HG03432 (cell line): ENCODE data around the gene TTC22.

Experiments
- ATAC-seq: cut with Tn5 transposase; IDR thresholded peaks from one replicate; pipeline ENCODE4 v1.9.1; 2021; ENCODE audit warnings: mild to moderate bottlenecking, moderate library complexity; ENCODE audit not compliant: unreplicated experiment

Gene TTC22

GRCh38 chr1:54835131-54835898 is 34.2 kb upstream of the TTC22 start:
- ATAC-seq = no peak

- ATAC-seq = no peak
These were observed 33.0 kb upstream of the TTC22 start for GRCh38 chr1:54834007-54834541.

DNA sequence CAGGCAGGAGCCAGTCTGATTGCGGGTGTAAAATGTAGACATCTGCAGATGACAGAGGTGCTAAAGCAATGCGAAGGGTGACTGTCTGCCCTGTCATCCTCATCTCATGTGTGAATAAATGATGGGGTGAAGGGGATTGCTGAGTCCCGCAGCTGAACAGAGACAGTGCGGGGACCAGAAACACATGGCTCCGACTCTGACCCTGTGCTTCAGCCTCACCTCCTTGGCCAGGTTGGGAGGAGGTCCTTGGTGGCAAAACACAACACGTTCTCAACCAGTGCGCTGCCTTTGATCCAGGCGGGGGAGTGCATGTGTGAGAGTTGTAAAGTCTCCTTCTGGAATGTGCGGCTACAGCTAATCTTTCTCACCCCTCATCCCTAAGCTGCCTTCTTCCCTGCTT is 32.0 kb upstream of the TTC22 start:
- no peak for ATAC-seq

DNA sequence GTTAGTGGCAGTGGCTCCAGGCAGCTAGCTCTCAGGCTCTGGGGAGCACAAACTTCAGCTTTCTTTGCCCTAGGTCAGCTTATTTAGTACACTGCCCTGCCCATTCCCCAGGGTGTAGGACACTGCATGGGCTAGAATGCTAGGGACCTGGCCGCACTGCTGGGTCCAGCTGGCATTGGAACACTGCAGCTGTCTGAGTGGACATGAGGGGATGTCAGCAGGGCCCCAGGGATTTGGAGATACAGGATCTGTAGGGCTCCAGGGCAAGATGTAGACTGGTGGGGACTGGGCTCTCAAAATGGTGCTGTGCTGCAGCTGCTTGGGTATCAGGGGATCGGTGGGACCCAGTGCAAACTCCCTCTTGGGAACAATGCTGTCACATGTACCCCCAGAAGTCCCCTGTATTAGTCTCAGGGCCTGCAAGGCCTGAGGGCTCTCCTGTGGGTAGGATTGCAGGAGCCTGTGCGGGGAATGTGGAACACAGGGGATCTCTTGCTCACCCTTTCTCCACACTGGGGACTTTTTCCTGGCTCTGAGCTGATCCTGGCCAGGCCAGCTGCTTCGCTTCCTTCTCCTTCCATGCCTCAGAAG is 25.2 kb upstream of the TTC22 start:
- no peak for ATAC-seq

DNA sequence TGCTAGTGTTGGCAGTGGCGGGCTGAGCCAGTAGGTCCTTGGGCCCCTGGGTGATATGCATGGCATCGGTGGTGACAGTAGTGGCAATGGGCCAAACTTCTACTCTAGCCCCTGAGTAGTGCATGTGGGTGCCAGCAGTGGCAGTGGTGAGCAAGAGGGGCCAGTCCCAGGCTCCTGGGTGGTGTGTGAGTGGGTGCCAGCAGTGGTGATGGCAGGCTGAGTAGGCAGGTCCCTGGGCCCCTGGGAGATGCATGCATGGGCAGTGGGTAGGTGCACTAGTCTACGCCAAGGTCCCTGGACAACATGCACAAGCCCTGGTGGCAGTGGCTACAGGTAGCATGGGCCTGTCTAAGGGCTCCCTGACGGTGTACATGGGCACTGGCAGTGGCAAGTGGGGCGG is 24.6 kb upstream of the TTC22 start:
- no peak for ATAC-seq

- no peak for ATAC-seq
These were observed 22.5 kb upstream of the TTC22 start for GRCh38 chr1:54823670-54824069.

DNA sequence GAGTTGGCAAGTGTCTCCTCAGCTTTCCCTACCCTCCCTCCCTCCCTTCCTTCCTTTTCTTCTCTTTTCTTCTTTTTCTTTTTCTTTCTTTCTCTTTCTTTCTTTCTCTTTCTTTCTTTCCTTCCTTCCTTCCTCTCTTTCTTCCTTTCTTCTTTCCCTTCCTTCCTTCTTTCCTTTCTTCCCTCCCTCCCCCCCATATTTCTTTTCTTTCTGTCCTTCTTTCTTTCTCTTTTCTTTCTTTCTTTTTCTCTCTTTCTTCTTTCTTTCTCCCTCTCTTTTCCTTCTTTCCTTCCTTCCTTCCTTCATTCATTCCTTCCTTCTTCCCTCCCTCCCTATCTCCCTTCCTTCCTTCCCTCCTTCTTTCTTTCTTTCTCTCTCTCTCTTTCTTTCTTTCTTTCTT is 18.6 kb upstream of the TTC22 start:
- no peak for ATAC-seq

DNA sequence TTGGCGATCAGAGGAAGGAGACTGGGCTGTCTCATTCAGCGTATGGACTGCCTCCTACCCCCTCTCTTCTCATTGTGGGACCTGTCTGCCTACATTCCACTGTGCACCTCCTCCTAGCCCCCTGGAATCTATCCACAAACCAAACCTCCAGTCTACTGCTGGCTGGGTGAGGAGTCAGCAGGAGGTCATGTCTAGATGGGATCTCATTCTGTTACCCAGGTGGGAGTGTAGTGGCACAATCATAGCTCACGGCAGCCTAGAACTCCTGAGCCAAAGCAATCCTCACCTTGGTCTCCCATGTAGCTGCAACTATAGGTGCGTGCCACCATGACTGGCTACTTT is 18.0 kb upstream of the TTC22 start:
- no peak for ATAC-seq

DNA sequence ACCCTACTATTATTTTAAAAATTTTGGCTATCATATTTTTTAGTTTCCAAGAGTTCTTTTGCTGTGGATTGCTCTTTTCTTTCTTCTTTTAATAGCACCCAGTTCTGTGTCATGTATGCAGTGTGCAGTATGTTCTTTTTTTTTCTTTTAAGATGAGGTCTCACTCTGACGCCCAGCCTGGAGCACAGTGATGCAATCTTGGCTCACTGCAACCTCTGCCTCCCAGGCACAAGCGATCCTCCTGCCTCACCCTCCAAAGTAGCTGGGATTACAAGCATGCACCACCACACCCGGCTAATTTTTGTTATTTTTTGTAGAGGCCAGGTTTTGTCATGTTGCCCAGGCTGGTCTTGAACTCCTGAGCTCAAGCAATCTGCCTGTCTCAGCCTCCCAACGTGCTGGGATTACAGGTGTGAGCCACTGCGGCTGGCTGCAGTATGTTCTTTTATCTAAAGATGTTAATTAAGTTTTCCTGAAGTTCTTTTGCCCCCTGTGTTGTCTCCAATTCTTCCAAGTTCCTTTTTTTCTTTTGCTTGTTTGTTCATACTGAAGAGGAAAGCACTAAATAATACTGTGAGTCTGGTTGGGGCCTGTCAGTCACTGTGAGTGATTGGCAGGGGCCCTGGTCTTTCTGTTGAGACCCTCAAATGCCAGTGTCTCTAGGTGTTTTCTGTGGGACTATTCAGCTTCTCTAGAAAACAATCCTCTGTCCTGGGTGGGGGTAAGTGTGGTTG is 17.5 kb upstream of the TTC22 start:
- no peak for ATAC-seq

- no peak for ATAC-seq
These were observed 15.8 kb upstream of the TTC22 start for GRCh38 chr1:54816951-54817350.

DNA sequence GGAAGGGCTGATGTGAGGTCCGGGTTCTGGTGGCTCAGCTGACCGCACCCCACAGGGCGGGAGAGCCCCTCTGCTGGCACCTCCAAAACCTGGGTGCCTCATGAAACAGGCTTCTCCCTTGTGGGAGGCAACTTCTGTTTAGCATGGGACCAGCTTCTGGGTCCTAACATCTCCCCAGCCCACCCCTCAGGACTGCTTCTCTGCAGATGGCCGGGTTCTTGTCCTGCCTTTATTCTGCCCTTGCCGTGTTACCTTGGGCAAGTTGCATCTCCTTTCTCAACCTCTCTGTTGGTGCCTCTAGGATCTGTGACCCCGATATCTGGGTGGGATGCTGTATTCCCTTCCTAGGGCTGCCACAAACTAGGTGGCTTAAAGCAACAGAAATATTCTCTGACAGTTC is 15.0 kb upstream of the TTC22 start:
- no peak for ATAC-seq

GRCh38 chr1:54815086-54815876 is 14.2 kb upstream of the TTC22 start:
- no peak for ATAC-seq

DNA sequence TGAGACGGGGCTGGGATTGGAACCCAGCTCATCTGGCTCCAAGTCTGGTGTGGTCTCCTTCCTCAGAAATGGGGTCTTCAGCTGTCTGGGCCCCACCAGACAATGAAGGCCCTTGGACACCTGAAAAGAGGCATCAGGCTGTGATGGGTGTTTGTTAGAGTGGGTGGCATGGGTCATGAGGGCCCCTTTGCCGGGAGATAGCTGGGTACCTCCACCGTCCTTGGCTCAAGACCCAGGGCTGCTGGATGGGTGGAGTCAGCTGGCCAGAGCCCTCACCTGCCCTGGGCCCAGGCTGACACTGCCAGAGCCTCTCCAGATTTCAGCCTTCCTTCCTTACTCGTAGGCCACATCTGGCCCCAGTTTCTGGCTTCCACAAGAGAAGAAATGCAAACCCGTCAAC is 13.4 kb upstream of the TTC22 start:
- ATAC-seq = no peak

DNA sequence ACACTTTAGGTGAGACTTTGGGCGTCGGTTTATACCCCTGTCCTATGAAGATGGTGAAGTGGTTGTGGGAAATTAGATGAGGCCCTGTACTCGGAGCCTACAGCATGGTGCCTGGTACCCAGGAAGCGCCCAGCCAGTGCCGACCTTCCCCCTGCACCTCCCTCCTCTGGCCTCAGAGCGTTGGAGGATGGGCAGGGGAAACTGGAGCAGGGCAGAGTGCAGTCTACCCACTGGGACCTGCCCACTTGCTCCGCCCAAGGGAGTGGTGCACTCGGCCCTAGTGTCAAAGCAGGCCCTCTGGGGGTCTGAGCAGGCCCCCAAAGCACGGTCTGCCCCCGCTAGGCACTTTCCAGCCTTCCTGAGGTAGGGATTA is 13.0 kb upstream of the TTC22 start:
- ATAC-seq = no peak

GRCh38 chr1:54813485-54814125 is 12.5 kb upstream of the TTC22 start:
- ATAC-seq = peak; percentile 7

DNA sequence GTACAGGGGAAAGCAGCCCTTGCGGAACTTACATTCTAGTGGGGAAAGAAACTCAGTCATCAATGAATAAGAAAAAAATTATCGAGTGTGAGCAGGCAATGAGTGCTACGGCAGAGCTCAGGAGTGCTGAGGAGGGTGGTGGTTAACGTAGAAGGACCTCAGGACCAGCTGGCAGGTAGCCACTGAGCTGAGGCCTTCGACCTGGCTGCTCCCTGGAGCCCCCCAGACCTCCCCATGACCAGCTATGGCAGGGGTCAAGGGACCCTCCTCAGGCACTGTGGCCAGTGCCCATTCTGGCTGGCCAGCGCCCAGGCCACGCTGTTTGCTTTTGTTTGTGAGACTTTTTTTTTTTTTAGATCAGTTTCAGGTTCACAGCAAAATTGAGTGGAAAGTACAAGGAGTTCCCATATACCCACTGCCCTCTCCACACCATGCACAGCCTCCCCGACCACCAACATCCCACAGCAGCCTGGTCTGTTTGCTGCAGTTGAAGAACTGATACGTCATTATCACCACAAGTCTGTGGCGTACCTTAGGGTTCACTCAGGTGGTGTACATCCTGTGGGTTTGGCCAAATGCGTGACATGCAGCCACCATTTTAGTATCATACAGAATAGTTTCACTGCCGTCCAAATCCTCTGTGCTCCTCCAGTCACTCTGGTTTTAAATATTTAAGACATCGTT is 11.8 kb upstream of the TTC22 start:
- ATAC-seq = peak; percentile 43

DNA sequence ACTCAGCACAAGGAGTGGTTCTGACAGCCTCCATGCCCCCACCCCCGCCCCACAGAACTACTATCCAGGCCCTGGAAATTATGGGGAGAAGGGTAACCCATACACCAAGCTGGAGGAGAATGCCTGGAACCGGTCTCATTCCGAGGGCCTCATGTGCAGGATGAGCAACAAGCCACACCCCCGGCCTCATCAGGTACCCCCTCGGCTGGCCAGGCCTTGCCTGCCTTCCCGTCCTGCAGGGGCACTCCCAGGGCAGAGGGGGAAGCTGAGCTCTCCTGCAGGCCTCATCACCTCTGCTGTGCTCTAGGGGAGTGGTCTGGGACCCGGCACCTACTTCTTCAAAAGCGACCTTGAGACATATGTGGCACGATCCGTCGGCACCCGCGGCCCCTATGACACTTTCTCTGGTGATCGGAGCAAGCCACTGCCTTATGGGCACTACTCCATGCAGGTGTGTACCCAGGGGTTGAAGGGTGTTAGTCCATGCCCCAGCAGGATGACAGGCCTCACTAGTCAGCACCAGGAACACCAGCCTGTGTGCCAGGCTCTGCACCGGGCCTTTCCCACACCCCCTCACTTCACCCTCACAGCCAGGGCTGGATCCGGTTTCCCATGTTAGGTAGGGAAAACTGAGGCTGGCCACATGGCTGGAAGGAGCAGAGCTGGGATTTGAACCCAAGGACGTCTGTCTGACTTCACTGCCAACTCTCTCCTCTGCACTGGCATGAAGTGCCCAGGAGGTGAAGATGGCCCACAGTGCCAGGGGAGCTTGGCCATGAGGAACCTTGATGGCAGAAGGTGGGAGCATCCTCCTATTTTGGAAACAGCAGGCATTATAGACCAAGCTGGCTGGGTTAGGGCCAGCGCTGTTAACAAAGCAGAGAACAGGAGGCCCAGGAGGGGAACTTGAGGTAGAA is 10.9 kb upstream of the TTC22 start:
- ATAC-seq = no peak

DNA sequence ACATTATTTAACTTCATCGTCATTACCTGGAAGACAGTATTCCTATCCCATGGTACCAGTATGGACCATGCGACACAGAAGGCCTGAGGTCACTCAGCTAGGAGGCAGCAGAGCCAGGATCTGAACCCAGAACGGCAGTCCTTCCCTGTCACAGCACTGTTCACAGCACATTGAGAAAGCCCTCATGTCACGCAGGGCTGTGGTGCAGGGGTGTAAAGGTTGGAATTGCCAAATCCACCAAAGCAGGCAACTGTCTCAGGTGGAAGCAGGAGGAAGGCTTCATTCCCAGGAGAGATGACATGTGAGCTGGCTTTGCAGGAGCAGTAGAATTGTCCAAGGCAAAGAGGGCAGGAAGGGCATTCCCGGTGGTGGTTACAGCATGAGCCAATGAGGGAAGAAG is 9.9 kb upstream of the TTC22 start:
- ATAC-seq = no peak
